ENCODE results near the gene KDM4C. TPM values are rescaled to one million over a fixed set of nuclear protein-coding genes. Genes with fewer than 3 reads are reported as not detected.

Gene KDM4C
- total and polyA plus RNA-seq, 2 of the 8 experiments (the other 6 are each of a cell fraction or from before 2014, with no cell fraction given): 13.0 to 26.1 TPM

DNA sequence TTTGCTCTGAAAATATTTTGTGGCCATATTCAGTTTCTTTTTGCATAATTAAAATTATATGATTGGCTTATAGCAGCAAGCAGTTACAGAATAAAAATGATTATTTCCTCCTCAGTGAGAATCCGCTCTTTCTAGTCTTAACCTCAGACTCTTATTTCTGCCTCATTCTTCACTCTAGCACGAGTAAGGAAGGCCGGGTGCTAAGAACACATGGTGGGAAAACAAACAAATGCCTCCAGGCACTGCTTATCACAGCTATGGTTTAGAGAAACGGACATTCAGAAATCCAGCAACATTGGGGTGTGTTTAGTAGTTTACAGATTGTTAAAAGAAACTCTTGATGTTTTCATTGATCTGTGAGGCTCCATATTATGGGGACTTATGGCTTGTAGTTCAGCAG lies 168.7 kb downstream of the KDM4C start:
- Histone ChIP-seq H3K4me2 (ENCODE audit: insufficient read depth in 1 of 2, low read depth in 2 of 2, low read length in 2 of 2) (no peak overlapping the region), H2AK5ac (ENCODE audit: low read depth, low read length) (no peak overlapping the region), H3K36me3 (ENCODE audit: control insufficient read depth in 2 of 4, insufficient read depth in 4 of 4, low read length in 3 of 4) (no peaks in the 10 kb centered on the region), H3K23ac (ENCODE audit: insufficient read length) (no peak overlapping the region), H4K20me1 (replicated peaks in 1 of 2; ENCODE audit: control insufficient read depth in 1 of 2, insufficient read depth in 2 of 2, low read length in 2 of 2) (no peaks in the 10 kb centered on the region), H3K27ac (ENCODE audit: low read depth, low read length) (no peak overlapping the region), H3K4me1 (replicated peaks in 1 of 4; ENCODE audit: control insufficient read depth in 3 of 4, insufficient read depth in 4 of 4, low read length in 3 of 4) (no peaks in the 10 kb centered on the region), H3K9ac (replicated peaks in 1 of 4; ENCODE audit: extremely low read depth in 1 of 4, low read depth in 3 of 4, low read length in 3 of 4) (no peak overlapping the region), H3K27me3 (replicated peaks in 1 of 4; ENCODE audit: control insufficient read depth in 3 of 4, extremely low read depth in 1 of 4, insufficient read depth in 3 of 4, low read length in 3 of 4) (no peaks in the 10 kb centered on the region), H3K18ac (ENCODE audit: extremely low read depth, low read length) (no peak overlapping the region), H3K9me3 (ENCODE audit: insufficient read depth in 2 of 2, low read depth in 1 of 2, low read length in 1 of 2) (no peaks in the 10 kb centered on the region), H3K23me2 (ENCODE audit: low read depth, low read length) (no peaks in the 10 kb centered on the region), H4K8ac (ENCODE audit: extremely low read depth, insufficient read depth, low read length) (no peak overlapping the region), H2BK120ac (replicated peaks; ENCODE audit: low read depth, low read length) (no peak overlapping the region), H4K5ac (ENCODE audit: insufficient read length, low read depth, low read length) (no peak overlapping the region), H4K91ac (replicated peaks; ENCODE audit: insufficient read length, low read length) (no peak overlapping the region), H2BK20ac (ENCODE audit: low read length) (no peak overlapping the region), H3K4me3 (ENCODE audit: extremely low read depth in 1 of 4, insufficient read depth in 2 of 4, low read depth in 3 of 4, low read length in 4 of 4) (no peak overlapping the region), H3K56ac (replicated peaks; ENCODE audit: insufficient read length, low read depth, low read length) (no peak overlapping the region), H2BK15ac (ENCODE audit: low read length) (no peak overlapping the region), H3K14ac (ENCODE audit: insufficient read length) (no peak overlapping the region), H3K4ac (replicated peaks; ENCODE audit: insufficient read length, low read depth, low read length) (no peak overlapping the region), H2AFZ (ENCODE audit: low read length) (no peak overlapping the region), H3K79me2 (ENCODE audit: control insufficient read depth in 1 of 2, insufficient read depth in 2 of 2, low read length in 2 of 2) (0 out of 4 replicates have a peak, but pooled peaks cover 0 to 4% of the 10 kb centered on the region in 2 experiments), H2BK5ac (ENCODE audit: low read depth, low read length) (no peak overlapping the region), H2BK12ac (ENCODE audit: low read depth, low read length) (no peak overlapping the region), H3K79me1 (ENCODE audit: low read depth, low read length) (peaks cover 2% of the 10 kb centered on the region; the same call in 1 of the 2 replicates)
- WGBS, 2 experiments (ENCODE audit: extremely low coverage in 1 of 2, insufficient coverage in 1 of 2, insufficient read length in 1 of 2, insufficient replicate concordance in 2 of 2, low coverage in 1 of 2, low lambda C conversion rate in 2 of 2, missing lambda C conversion rate in 1 of 2): 87% methylated on average over 4 of the region's 4 CpGs; no CpG with 5 or more reads in 1 of the 2 experiments
- ChIA-PET POLR2A (ENCODE audit: partially characterized antibody) (no interaction called here), CTCF (ENCODE audit: partially characterized antibody) (interaction anchor here (0.7 to 1.4 kb wide), 2 partner anchors 9 to 28 kb away, joined by 3 read pairs; no protein-coding TSS in a partner anchor)
- no peak for FAIRE-seq
- DNase-seq (ENCODE audit: low read depth in 1 of 2, low spot score in 2 of 2): no peak
- TF ChIP-seq BCL11A (IDR thresholded peaks at IDR 0.05; ENCODE audit: low read depth in 2 of 2, low read length in 2 of 2) (no peak), TCF12 (IDR thresholded peaks at IDR 0.05; ENCODE audit: low read depth, low read length) (no peak), MAFK (IDR thresholded peaks at IDR 0.05; ENCODE audit: low read depth, low read length) (no peak), EGR1 (IDR thresholded peaks at IDR 0.05; ENCODE audit: borderline replicate concordance, low read depth, low read length) (no peak), BACH1 (IDR thresholded peaks at IDR 0.05; ENCODE audit: low read length) (no peak), CREB1 (IDR thresholded peaks at IDR 0.05) (no peak), ZNF274 (IDR thresholded peaks at IDR 0.05; ENCODE audit: borderline replicate concordance, extremely low read depth, low read length) (no peak), SP2 (IDR thresholded peaks at IDR 0.05; ENCODE audit: low read length) (no peak), SIN3A (conservative IDR thresholded peaks at IDR 0.05 in 1 of 2, IDR thresholded peaks at IDR 0.05 in 1 of 2; ENCODE audit: low read depth in 1 of 2, low read length in 2 of 2) (no peak), EZH2 (IDR thresholded peaks at IDR 0.05; ENCODE audit: low read depth, low read length, severe bottlenecking) (no peak)

Measured in H1 (cell line).